BE2C (cell line): ENCODE results near the gene PPP2R5C.
A peak's percentile ranks its signal among the peaks of the same experiment; 100 is the strongest.

Experiments used
- DNase-seq: peaks from one replicate; pipeline ENCODE4 v3.0.0-alpha.2; 2020
- H3K27me3 ChIP-seq: fragments of 250-450 bp; sonication (Bioruptor Pico); 2 replicates; pipeline ENCODE4 v1.5.1; 2020; ENCODE audit warnings: mild to moderate bottlenecking
- H3K36me3 ChIP-seq: fragments of 250-450 bp; sonication (Bioruptor Pico); 2 replicates; pipeline ENCODE4 v1.5.1; 2020; ENCODE audit warnings: mild to moderate bottlenecking
- H3K4me1 ChIP-seq: fragments of 250-450 bp; sonication (Bioruptor Pico); 2 replicates; pipeline ENCODE4 v1.5.1; 2020
- H3K4me3 ChIP-seq: 2 replicates; pipeline ENCODE4 v1.5.1; 2011; ENCODE audit warnings: low read depth, low read length
- H3K9me3 ChIP-seq: fragments of 250-450 bp; sonication (Bioruptor Pico); 2 replicates; pipeline ENCODE4 v1.5.1; 2020
- CTCF ChIP-seq: IDR thresholded peaks from 2 replicates; pipeline ENCODE4 v1.5.1; 2012; ENCODE audit warnings: mild to moderate bottlenecking, low read depth, low read length

Gene PPP2R5C

GRCh38 chr14:101839236-101839635 is 77.7 kb downstream of the PPP2R5C start:
- H3K9me3 ChIP-seq: no peaks in the 10 kb centered on the region
- H3K4me1 ChIP-seq: peaks cover 70% of the 10 kb centered on the region
- peak; percentile 53 for DNase-seq
- H3K4me3 ChIP-seq: no peak overlapping the region
- peaks cover 1% of the 10 kb centered on the region for H3K36me3 ChIP-seq
- no peak for TF ChIP-seq CTCF
- H3K27me3 ChIP-seq: no peaks in the 10 kb centered on the region

GRCh38 chr14:101839661-101840060 is 78.2 kb downstream of the PPP2R5C start:
- TF ChIP-seq CTCF: no peak
- peaks cover 5% of the 10 kb centered on the region for H3K36me3 ChIP-seq
- no peak for DNase-seq
- no peaks in the 10 kb centered on the region for H3K9me3 ChIP-seq
- H3K4me1 ChIP-seq: peaks cover 73% of the 10 kb centered on the region
- no peaks in the 10 kb centered on the region for H3K27me3 ChIP-seq
- H3K4me3 ChIP-seq: peak overlapping the region; percentile 27; the same call in 1 of the 2 replicates

GRCh38 chr14:101840649-101841369 is 79.3 kb downstream of the PPP2R5C start:
- no peaks in the 10 kb centered on the region for H3K9me3 ChIP-seq
- H3K4me1 ChIP-seq: peaks cover 74% of the 10 kb centered on the region
- TF ChIP-seq CTCF: no peak
- no peaks in the 10 kb centered on the region for H3K27me3 ChIP-seq
- H3K36me3 ChIP-seq: peaks cover 9% of the 10 kb centered on the region
- DNase-seq: peak; percentile 76
- H3K4me3 ChIP-seq: no peak overlapping the region

DNA sequence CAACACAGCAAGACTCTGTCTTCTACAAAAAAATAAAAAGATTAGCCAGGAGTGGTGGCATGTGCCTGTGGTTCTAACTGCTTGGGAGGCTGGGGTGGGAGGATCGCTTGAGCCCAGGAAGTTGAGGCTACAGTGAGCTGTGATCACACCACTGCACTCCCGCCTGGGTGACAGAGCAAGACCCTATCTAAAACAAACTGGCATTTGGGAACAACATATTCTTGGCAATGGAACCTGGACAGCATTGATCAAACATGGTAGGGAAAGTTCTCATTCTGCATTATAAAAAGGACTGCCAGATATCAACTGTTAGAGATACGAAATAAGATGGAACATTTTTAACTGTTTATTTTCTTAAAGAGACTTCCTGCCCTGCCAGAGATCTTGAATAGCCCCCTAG is 81.5 kb downstream of the PPP2R5C start:
- H3K4me3 ChIP-seq: no peak overlapping the region
- peaks cover 24% of the 10 kb centered on the region for H3K36me3 ChIP-seq
- no peak for DNase-seq
- H3K27me3 ChIP-seq: no peaks in the 10 kb centered on the region
- no peaks in the 10 kb centered on the region for H3K9me3 ChIP-seq
- H3K4me1 ChIP-seq: peaks cover 62% of the 10 kb centered on the region
- no peak for TF ChIP-seq CTCF

DNA sequence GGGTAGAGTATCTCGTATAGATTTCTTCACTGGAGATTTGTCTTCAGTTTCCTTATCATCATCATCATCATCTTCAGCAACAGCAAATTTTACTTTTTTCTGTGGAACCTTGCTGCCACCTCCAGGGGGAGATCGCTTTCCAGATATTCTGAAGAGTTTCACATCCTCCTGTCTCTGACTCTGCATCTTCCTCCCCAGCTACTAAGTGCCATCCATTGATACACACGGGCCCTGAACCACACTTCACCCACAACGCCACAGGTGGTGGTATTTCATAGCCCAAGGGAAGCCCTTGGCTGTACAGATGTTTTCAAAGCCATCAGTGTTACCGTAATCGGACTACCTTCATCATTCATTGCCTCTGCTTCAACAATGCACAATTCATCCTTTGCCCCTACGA is 82.2 kb downstream of the PPP2R5C start:
- Histone ChIP-seq H3K4me1 (peaks cover 56% of the 10 kb centered on the region), H3K27me3 (no peaks in the 10 kb centered on the region), H3K4me3 (no peak overlapping the region), H3K9me3 (no peaks in the 10 kb centered on the region), H3K36me3 (peaks cover 24% of the 10 kb centered on the region)
- DNase-seq: no peak
- TF ChIP-seq CTCF: peak; percentile 34

DNA sequence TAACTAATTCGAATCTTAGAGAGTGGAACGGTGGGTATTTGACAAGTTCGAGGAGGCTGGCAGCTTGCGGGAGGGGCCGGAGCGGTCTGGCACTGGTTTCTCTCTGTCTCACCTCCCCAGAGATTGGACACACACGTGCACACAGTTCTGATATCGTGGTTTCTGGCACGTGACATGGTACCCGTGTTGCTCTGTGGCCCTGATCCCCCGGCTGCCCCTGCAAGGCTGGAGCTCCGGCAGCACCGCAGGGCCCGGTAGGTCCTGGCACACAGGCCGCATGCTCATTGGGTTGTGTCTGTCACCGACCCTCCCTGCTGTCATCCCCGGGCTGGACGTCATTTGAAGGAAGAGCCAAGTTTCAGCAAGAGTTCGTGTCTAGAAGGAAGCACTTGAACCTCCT is 82.7 kb downstream of the PPP2R5C start:
- Histone ChIP-seq H3K4me3 (no peak overlapping the region), H3K27me3 (no peaks in the 10 kb centered on the region), H3K36me3 (peaks cover 24% of the 10 kb centered on the region), H3K9me3 (no peaks in the 10 kb centered on the region), H3K4me1 (peaks cover 56% of the 10 kb centered on the region)
- DNase-seq: peak; percentile 41
- TF ChIP-seq CTCF: no peak
